ENCODE results near the gene DUSP11.
"Not testable (repeated sequence)": the region's sequence is repeated elsewhere in the genome, so short reads cannot be mapped to it uniquely, and the experiment has no call there.

DUSP11 gene

GRCh38 chr2:73772819-73773218 lies 7.1 kb downstream of the DUSP11 start:
- DNase-seq (ENCODE audit: low spot score): no peak

- DNase-seq (ENCODE audit: low spot score): no peak
Observed at GRCh38 chr2:73770725-73771124, 9.2 kb downstream of the DUSP11 start.

GRCh38 chr2:73766994-73767393 lies 12.9 kb downstream of the DUSP11 start:
- no peak for DNase-seq (ENCODE audit: low spot score)

- DNase-seq (ENCODE audit: low spot score): no peak
Observed at GRCh38 chr2:73766349-73766748, 13.6 kb downstream of the DUSP11 start.

GRCh38 chr2:73764945-73765344 lies 15.0 kb downstream of the DUSP11 start:
- DNase-seq (ENCODE audit: low spot score): no peak

GRCh38 chr2:73762571-73762970 lies 17.3 kb downstream of the DUSP11 start:
- no peak for DNase-seq (ENCODE audit: low spot score)

- DNase-seq (ENCODE audit: low spot score): no peak
Observed at GRCh38 chr2:73759904-73760303, 20.0 kb downstream of the DUSP11 start.

- no peak for DNase-seq (ENCODE audit: low spot score)
Observed at GRCh38 chr2:73759285-73759764, 20.6 kb downstream of the DUSP11 start.

- not testable (repeated sequence) for DNase-seq (ENCODE audit: low spot score)
Observed at GRCh38 chr2:73754332-73754731, 25.6 kb downstream of the DUSP11 start.

- no peak for DNase-seq (ENCODE audit: low spot score)
Observed at GRCh38 chr2:73749314-73749713, 30.6 kb downstream of the DUSP11 start.

GRCh38 chr2:73746877-73747208 lies 33.1 kb downstream of the DUSP11 start:
- DNase-seq (ENCODE audit: low spot score): no peak

GRCh38 chr2:73746015-73746876 lies 33.7 kb downstream of the DUSP11 start:
- DNase-seq (ENCODE audit: low spot score): no peak

- no peak for DNase-seq (ENCODE audit: low spot score)
Observed at GRCh38 chr2:73740767-73741166, 39.1 kb downstream of the DUSP11 start.

- no peak for DNase-seq (ENCODE audit: low spot score)
Observed at GRCh38 chr2:73739101-73739500, 40.8 kb downstream of the DUSP11 start.

- DNase-seq (ENCODE audit: low spot score): peak; percentile 93
Observed at GRCh38 chr2:73736855-73737779, 42.8 kb downstream of the DUSP11 start, which contains the start of gene TPRKB. TPRKB (minus strand) TSS chr2:73737345; CDS start chr2:73734569, 2,776 bp downstream.

GRCh38 chr2:73736378-73736777 lies 43.5 kb downstream of the DUSP11 start:
- DNase-seq (ENCODE audit: low spot score): no peak

- no peak for DNase-seq (ENCODE audit: low spot score)
Observed at GRCh38 chr2:73730810-73731209, 49.1 kb downstream of the DUSP11 start.

GRCh38 chr2:73728711-73729110 lies 51.2 kb downstream of the DUSP11 start:
- DNase-seq (ENCODE audit: low spot score): no peak

GRCh38 chr2:73728043-73728442 lies 51.9 kb downstream of the DUSP11 start:
- no peak for DNase-seq (ENCODE audit: low spot score)

- not testable (repeated sequence) for DNase-seq (ENCODE audit: low spot score)
Observed at GRCh38 chr2:73726657-73727056, 53.2 kb downstream of the DUSP11 start.

- DNase-seq (ENCODE audit: low spot score): no peak
Observed at GRCh38 chr2:73718851-73719621, 60.9 kb downstream of the DUSP11 start.

GRCh38 chr2:73718421-73718820 lies 61.5 kb downstream of the DUSP11 start:
- DNase-seq (ENCODE audit: low spot score): no peak
